Mesendoderm (in vitro differentiated cells): ENCODE data around the gene ITGA6.

Experiments
- DNase-seq: peaks from one replicate; pipeline ENCODE4 v3.0.0; 2013
- H2AK5ac ChIP-seq: 2 replicates; pipeline ENCODE4 v1.6.1; 2013; ENCODE audit warnings: low read length, inconsistent platforms
- H2BK120ac ChIP-seq: 2 replicates; pipeline ENCODE4 v1.6.1; 2013; ENCODE audit warnings: low read depth, mild to moderate bottlenecking, low read length, moderate library complexity, mixed read lengths
- H2BK15ac ChIP-seq: replicated peaks from 2 replicates; pipeline ENCODE4 v1.6.1; 2013; ENCODE audit warnings: low read depth, mild to moderate bottlenecking, moderate library complexity
- H2BK5ac ChIP-seq: 2 replicates; pipeline ENCODE4 v1.6.1; 2013; ENCODE audit warnings: low read length, inconsistent platforms
- H3K18ac ChIP-seq: 2 replicates; pipeline ENCODE4 v1.6.1; 2013; ENCODE audit warnings: mild to moderate bottlenecking, low read length, mixed read lengths
- H3K23ac ChIP-seq: one replicate; pipeline ENCODE4 v1.6.1; 2013; ENCODE audit warnings: low read length
- H3K27ac ChIP-seq: 2 replicates; pipeline ENCODE4 v1.5.1; 2013; ENCODE audit warnings: low read depth, mild to moderate bottlenecking, inconsistent platforms, low read length, moderate library complexity
- H3K27me3 ChIP-seq: 2 replicates; pipeline ENCODE4 v1.6.1; 2013; ENCODE audit warnings: low read length, control low read depth, mild to moderate bottlenecking, inconsistent platforms; ENCODE audit not compliant: insufficient read depth, poor library complexity
- H3K36me3 ChIP-seq: 2 replicates; pipeline ENCODE4 v1.6.1; 2013; ENCODE audit warnings: low read length, inconsistent platforms; ENCODE audit not compliant: control insufficient read depth, insufficient read depth
- H3K4ac ChIP-seq: one replicate; pipeline ENCODE4 v1.6.1; 2013; ENCODE audit warnings: low read depth, mild to moderate bottlenecking, low read length, moderate library complexity
- H3K4me1 ChIP-seq: 2 replicates; pipeline ENCODE4 v1.6.1; 2013; ENCODE audit warnings: low read depth, low read length, inconsistent platforms; ENCODE audit not compliant: control insufficient read depth
- H3K4me2 ChIP-seq: 2 replicates; pipeline ENCODE4 v1.6.1; 2013; ENCODE audit warnings: low read length
- H3K4me3 ChIP-seq: 2 replicates; pipeline ENCODE4 v1.5.1; 2013; ENCODE audit warnings: mild to moderate bottlenecking, low read length
- H3K56ac ChIP-seq: one replicate; pipeline ENCODE4 v1.6.1; 2013; ENCODE audit warnings: low read length
- H3K79me1 ChIP-seq: 2 replicates; pipeline ENCODE4 v1.6.1; 2013; ENCODE audit warnings: low read length, inconsistent platforms
- H3K79me2 ChIP-seq: 2 replicates; pipeline ENCODE4 v1.6.1; 2013; ENCODE audit warnings: mild to moderate bottlenecking, low read length; ENCODE audit not compliant: control insufficient read depth, insufficient read depth
- H3K9ac ChIP-seq: 2 replicates; pipeline ENCODE4 v1.6.1; 2013; ENCODE audit warnings: low read length, inconsistent platforms
- H4K5ac ChIP-seq: one replicate; pipeline ENCODE4 v1.6.1; 2013; ENCODE audit warnings: low read length
- H4K8ac ChIP-seq: one replicate; pipeline ENCODE4 v1.6.1; 2013; ENCODE audit warnings: low read depth, mild to moderate bottlenecking, control low read depth, low read length, moderate library complexity
- WGBS: extraction: QIAGEN DNeasy Blood & Tissue Kit; methylation state at CpG from one replicate; pipeline ENCODE4 v1.1.7; 2013; ENCODE audit warnings: low lambda C conversion rate, missing lambda C conversion rate; ENCODE audit not compliant: insufficient coverage; ENCODE audit errors: extremely low coverage; 5-methylcytosine and 5-hydroxymethylcytosine counted together

ITGA6 gene

DNA sequence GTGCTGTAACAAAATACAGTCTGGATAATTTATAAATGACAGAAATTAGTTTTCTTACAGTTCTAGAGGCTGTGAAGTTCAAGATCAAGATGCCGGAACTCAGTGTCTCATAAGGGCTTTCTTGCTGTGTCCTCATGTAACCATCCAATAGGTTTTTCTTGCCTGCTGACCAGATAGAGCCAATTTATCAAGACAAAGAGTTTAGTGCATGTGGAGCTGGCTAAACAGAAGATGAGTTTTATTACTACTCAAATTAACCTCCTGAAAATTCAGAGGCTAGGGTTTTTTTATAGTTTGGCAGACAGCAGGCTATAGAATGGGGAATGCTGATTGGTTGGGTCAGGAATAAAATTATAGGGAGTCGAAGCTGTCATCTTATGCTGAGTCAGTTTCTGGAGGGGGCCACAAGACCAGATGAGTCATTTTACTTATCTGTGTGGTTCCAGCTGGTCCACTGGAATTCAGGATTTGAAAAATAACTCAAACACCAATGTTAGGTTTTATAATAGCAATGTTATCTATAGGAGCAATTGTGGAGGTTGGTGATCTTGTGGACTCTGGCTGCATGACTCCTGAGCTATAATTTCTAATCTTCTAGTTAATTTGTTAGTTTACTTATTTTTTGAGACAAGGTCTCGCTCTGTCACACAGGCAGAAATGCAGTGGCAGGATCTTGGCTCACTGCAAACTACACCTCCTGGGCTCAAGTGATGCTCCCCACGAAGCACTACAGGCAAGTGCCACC is 125.3 kb downstream of the ITGA6 start:
- Histone ChIP-seq H3K79me1 (peaks cover 2% of the 10 kb centered on the region), H2AK5ac (peak overlapping the region; percentile 4), H3K4me2 (no peak overlapping the region), H3K27ac (no peak overlapping the region), H3K23ac (no peak overlapping the region), H2BK120ac (peak overlapping the region; percentile 85), H3K4me1 (peaks cover 6% of the 10 kb centered on the region), H3K18ac (peak overlapping the region; percentile 80), H3K4me3 (no peak overlapping the region), H3K79me2 (peaks cover 13% of the 10 kb centered on the region), H2BK15ac (peak overlapping the region; percentile 48), H4K5ac (no peak overlapping the region), H3K36me3 (no peaks in the 10 kb centered on the region), H3K56ac (no peak overlapping the region), H2BK5ac (no peak overlapping the region), H3K4ac (peak overlapping the region; percentile 79), H3K27me3 (no peaks in the 10 kb centered on the region), H3K9ac (no peak overlapping the region), H4K8ac (no peak overlapping the region)
- no peak for DNase-seq
- WGBS = no CpG with 5 or more reads among the region's 4 CpGs

DNA sequence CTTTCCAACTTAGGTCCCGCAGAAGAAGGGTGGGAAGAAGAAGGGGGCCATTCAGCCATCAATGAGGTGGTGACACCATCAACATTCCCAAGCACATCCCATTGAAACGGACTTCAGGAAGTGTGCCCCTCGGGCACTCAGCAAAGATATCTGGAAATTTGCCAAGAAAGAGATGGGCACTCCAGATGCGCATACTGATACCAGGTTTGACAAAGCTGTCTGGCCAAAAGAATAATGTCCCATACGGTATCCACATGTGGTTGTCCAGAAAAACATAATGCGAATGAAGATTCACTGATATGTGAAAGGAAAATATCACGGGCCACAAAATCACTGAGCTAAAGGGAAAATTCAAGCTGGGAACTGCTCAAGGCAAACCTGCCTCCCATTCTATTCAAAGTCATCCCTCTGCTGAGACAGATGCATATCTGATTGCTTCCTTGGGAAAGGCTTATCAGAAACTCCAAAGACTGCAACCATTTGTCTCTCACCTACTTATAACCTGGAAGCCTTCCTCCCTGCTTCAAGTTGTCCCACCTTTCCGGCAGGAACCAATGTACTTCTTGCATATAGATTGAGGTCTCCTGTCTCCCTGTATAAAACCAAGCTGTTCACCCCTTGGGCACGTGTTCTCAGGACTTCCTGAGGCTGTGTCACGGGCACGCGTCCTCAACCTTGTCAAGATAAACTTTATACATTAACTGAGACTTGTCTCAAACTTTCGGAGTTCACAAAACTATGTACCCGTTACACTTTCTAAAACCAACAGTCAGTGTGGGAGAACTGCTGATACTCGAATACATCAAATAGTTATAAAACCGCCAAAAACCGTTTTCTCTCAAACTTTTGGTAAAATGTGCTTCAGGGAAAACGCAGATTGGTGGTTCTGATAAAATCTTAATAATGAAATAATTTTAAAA is 127.2 kb downstream of the ITGA6 start:
- Histone ChIP-seq H3K27ac (peak overlapping the region; percentile 92), H3K36me3 (no peaks in the 10 kb centered on the region), H2BK5ac (peak overlapping the region; percentile 95), H3K4me1 (peaks cover 6% of the 10 kb centered on the region), H3K79me1 (peaks cover 2% of the 10 kb centered on the region), H4K8ac (no peak overlapping the region), H3K23ac (no peak overlapping the region), H3K18ac (peak overlapping the region; percentile 100), H2AK5ac (peak overlapping the region; percentile 94), H3K4ac (peak overlapping the region; percentile 48), H3K4me2 (no peak overlapping the region), H2BK120ac (no peak overlapping the region), H3K4me3 (no peak overlapping the region), H4K5ac (no peak overlapping the region), H3K79me2 (peaks cover 24% of the 10 kb centered on the region), H2BK15ac (no peak overlapping the region), H3K27me3 (no peaks in the 10 kb centered on the region), H3K56ac (peak overlapping the region; percentile 64), H3K9ac (no peak overlapping the region)
- WGBS = no CpG with 5 or more reads among the region's 18 CpGs
- DNase-seq = peak; percentile 96

DNA sequence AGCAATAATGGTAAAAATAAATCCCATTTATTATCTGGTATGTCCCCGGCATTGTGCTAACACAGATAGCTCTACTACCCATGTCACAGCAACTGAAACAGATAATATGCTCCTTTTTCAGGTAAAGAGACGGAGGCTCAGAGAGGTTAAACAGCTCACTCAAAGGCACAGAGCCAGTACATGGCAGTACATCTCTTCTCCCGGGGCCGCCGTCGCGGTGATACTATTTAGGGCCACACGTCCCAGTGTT is 127.8 kb downstream of the ITGA6 start:
- Histone ChIP-seq H3K79me1 (peaks cover 2% of the 10 kb centered on the region), H3K4me1 (peaks cover 6% of the 10 kb centered on the region), H3K36me3 (no peaks in the 10 kb centered on the region), H2BK15ac (no peak overlapping the region), H3K56ac (peak overlapping the region; percentile 99), H3K27me3 (no peaks in the 10 kb centered on the region), H2BK120ac (no peak overlapping the region), H3K23ac (no peak overlapping the region), H3K18ac (peak overlapping the region; percentile 10), H4K5ac (peak overlapping the region; percentile 68), H3K4me3 (peak overlapping the region; percentile 62), H2BK5ac (peak overlapping the region; percentile 93), H3K27ac (peak overlapping the region; percentile 77), H3K4me2 (peak overlapping the region; percentile 79), H3K4ac (no peak overlapping the region), H2AK5ac (no peak overlapping the region), H3K79me2 (peaks cover 26% of the 10 kb centered on the region), H4K8ac (no peak overlapping the region), H3K9ac (peak overlapping the region; percentile 93)
- no peak for DNase-seq
- WGBS = no CpG with 5 or more reads among the region's 8 CpGs
